ENCODE results near the gene GRWD1. TPM values are rescaled to one million over a fixed set of nuclear protein-coding genes. Genes with fewer than 3 reads are reported as not detected.

The GRWD1 gene
- total RNA-seq, 4 donors from 2014 or later, result 19.5 to 90.5 (median 31.5) TPM

DNA sequence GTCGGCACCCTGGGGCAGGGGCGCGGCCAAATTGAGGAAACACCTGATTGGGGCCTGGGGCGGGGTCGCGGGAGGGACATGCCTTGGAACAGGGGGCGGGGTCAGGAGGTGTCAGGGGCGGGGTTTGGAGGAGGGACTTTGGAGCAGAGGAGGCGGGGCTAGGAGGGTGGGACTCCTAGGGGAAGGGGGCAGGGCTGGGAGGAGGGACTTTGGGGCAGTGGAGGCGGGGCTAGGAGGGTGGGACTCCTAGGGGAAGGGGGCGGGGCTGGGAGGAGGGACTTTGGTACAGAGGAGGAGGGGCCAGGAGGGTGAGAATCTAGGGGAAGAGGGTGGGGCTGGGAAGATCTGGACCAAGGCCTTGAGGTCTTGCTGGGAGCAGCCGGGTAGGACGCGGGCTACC lies 30.4 kb upstream of the GRWD1 start:
- DNase-seq (ENCODE audit: low spot score), result peak; percentile 69
- peak; percentile 75 for ATAC-seq (ENCODE audit: low FRiP score)

DNA sequence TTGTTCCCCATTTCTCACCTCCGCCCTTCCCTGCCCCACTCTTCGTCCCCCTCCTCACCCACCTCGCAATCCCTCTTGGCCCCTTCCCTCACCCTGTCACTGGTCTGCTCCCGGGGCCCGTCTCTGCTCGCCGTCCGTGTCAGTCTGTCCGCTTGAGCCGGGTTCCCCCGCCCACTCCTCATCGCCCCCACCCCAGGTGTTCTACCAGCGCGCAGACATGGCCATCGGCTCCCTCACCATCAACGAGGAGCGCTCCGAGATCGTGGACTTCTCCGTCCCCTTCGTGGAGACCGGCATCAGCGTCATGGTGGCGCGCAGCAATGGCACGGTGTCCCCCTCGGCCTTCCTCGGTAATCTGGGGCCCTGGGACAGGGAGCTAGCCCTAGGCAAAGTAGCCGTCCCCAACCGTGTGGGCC lies 30.0 kb upstream of the GRWD1 start:
- DNase-seq (ENCODE audit: low spot score), result no peak

More for the DNA sequence above, 30.4 kb upstream of the GRWD1 start:
- TF ChIP-seq CTCF (IDR thresholded peaks at IDR 0.05), result no peak

DNA sequence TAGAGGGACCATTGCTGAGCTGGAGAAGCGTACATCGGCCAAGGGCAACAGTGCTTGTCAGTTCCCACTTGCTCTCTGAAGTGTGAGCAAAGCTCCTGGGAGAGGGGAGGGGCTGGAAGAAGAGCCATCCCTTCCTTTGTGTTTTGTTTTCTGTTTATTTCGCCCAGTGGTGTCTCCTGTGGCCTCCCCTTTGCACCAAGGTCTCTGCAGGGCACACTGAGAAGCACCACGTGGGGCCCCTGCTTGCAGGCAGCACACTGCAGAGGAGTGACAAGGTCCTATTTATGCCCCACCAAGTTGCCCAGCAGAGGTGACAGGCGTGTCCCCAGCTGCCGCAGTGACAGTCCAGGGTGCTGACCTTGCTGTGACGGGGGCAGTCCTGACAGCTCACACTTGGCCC lies 28.4 kb upstream of the GRWD1 start:
- no peak for ATAC-seq (ENCODE audit: low FRiP score)
- no peak for TF ChIP-seq CTCF (IDR thresholded peaks at IDR 0.05)
- no peak for DNase-seq (ENCODE audit: low spot score)

More for the DNA sequence above, 30.0 kb upstream of the GRWD1 start:
- no peak for ATAC-seq (ENCODE audit: low FRiP score)
- no peak for TF ChIP-seq CTCF (IDR thresholded peaks at IDR 0.05)

DNA sequence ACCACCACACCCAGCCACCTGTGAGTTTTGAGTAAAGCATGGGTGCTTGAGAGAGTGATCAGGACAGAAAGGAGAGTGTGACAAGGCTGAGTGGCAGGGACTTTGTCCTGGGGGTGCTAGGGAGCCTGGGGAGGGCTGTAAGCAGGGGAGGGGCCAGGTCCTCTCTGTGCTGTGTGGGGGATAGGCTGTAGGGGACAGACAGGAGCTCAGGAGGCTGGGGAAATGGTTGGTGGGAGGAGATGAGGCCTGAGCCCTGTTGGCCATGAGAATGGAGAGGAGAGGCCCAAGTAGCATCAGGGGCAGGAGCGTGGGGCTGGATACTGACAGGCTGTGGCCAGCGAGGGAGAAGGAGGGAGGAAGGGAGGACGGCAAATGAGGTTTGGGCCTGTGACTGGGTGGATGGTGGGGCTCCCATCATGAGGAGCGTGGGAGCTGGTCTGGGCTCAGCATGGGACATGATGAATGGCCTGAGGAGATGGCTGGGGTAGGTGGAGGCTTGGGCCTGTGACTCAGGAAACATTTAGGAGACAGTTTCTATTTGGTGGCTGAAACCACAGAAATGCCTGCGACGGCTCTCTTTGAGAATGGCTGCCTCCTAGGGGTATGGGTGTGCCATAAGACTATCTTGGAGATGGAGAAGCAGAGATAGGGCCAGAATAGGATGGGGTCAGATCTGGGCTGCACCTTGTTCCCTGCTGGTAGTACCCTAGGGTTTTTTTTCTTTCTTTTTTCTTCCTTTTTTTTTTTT lies 27.3 kb upstream of the GRWD1 start:
- ATAC-seq (ENCODE audit: low FRiP score), result no peak
- no peak for DNase-seq (ENCODE audit: low spot score)
- TF ChIP-seq CTCF (IDR thresholded peaks at IDR 0.05), result no peak

DNA sequence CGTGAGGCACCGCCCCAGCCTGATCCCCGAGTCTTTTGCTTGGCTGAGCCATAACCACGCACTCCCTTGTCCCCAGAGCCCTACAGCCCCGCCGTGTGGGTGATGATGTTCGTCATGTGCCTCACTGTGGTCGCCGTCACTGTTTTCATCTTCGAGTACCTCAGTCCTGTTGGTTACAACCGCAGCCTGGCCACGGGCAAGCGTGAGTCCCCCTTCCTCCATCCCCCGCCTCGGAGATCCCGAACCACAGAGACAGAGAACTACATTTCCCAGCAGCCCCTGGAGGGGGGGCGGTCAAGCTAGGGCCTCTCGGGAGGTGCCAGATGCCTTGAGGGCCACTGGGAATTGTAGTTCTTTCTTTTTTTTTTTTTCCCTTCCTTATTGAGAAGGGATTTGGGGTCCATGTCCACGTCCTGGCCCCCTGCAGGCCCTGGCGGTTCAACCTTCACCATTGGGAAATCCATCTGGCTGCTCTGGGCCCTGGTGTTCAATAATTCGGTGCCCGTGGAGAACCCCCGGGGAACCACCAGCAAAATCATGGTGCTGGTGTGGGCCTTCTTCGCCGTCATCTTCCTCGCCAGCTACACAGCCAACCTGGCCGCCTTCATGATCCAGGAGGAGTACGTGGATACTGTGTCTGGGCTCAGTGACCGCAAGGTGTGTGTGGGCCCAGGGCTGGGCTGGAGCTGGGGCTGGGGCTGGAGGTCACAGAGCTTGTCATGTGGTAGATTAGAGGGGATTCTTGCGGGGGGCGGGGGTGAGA lies 26.4 kb upstream of the GRWD1 start:
- ATAC-seq (ENCODE audit: low FRiP score), result no peak
- TF ChIP-seq CTCF (IDR thresholded peaks at IDR 0.05), result no peak
- no peak for DNase-seq (ENCODE audit: low spot score)

DNA sequence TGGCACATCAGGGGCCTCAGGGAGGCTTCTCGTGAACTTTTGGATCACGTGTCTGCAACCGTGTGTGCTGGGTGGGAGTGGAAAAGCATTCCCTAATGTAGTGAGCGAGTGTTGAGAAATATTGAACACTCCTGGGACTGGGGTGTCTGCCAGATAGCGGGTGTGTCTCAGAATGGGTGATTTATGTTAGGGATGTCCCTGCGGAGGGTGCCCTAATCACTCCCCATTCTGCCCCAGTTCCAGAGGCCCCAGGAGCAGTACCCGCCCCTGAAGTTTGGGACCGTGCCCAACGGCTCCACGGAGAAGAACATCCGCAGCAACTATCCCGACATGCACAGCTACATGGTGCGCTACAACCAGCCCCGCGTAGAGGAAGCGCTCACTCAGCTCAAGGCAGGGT lies 24.2 kb upstream of the GRWD1 start:
- no peak for DNase-seq (ENCODE audit: low spot score)
- peak; percentile 80 for ATAC-seq (ENCODE audit: low FRiP score)
- TF ChIP-seq CTCF (IDR thresholded peaks at IDR 0.05), result no peak

Measured in omental fat pad (tissue), 4 donors.